Activated CD8-positive, alpha-beta T cell treated with anti-CD3 and anti-CD28 coated beads for 36 hours (primary cell): ENCODE measurements around the gene HPD. TPM values are rescaled to one million over a fixed set of nuclear protein-coding genes. Genes with fewer than 3 reads are reported as not detected.
"Not testable (repeated sequence)": the region's sequence is repeated elsewhere in the genome, so short reads cannot be mapped to it uniquely, and the experiment has no call there.

Source experiments
- ATAC-seq: fragments of 200-7000 bp; cut with Tn5 transposase; one replicate; pipeline ENCODE4 v1.10.0; 2021; ENCODE audit warnings: mild to moderate bottlenecking, moderate library complexity
- CTCF ChIA-PET: fragments of 350-600 bp; sonication (Branson Sonifier 250); formaldehyde crosslinking; loops from one replicate; lab custom pipeline; 2021; ENCODE audit warnings: antibody characterized with exemption; lab: Charles Lee
- POLR2A ChIA-PET: fragments of 350-600 bp; sonication (Branson Sonifier 250); formaldehyde crosslinking; loops from one replicate; lab custom pipeline; 2021; ENCODE audit warnings: antibody characterized with exemption; lab: Charles Lee
- DNase-seq: peaks from one replicate; pipeline ENCODE4 v3.0.0-alpha.2; 2020
- H3K27ac Mint-ChIP-seq: one replicate; pipeline ENCODE4 v1.8.0; 2021; ENCODE audit warnings: mild to moderate bottlenecking, mixed read lengths
- H3K27me3 Mint-ChIP-seq: one replicate; pipeline ENCODE4 v1.8.0; 2021; ENCODE audit warnings: mixed read lengths
- H3K36me3 Mint-ChIP-seq: one replicate; pipeline ENCODE4 v1.8.0; 2021; ENCODE audit warnings: low read depth, mixed read lengths
- H3K4me1 Mint-ChIP-seq: one replicate; pipeline ENCODE4 v1.8.0; 2021; ENCODE audit warnings: low read depth, mixed read lengths
- H3K4me3 Mint-ChIP-seq: one replicate; pipeline ENCODE4 v1.8.0; 2021; ENCODE audit warnings: mild to moderate bottlenecking, moderate library complexity, mixed read lengths
- H3K9me3 Mint-ChIP-seq: one replicate; pipeline ENCODE4 v1.8.0; 2021; ENCODE audit warnings: mixed read lengths
- intact Hi-C: fragments of 100-400 bp; cut with micrococcal nuclease; formaldehyde crosslinking; loops from one replicate; pipeline ENCODE4 v1.10.0; 2022
- total RNA-seq, 2 experiments: library from RNA; stranded (reverse); gene quantifications; one replicate each; pipeline ENCODE4 v1.2.3, GENCODE V29; 2021
- TF ChIP-seq, protein P1 (sequence below): fragments of 200-600 bp; IDR thresholded peaks from one replicate; pipeline ENCODE4 v1.8.0; 2022; ENCODE audit warnings: antibody characterized with exemption, mild to moderate bottlenecking

The HPD gene
- total RNA-seq, 2 experiments from 2014 or later, result not detected

DNA sequence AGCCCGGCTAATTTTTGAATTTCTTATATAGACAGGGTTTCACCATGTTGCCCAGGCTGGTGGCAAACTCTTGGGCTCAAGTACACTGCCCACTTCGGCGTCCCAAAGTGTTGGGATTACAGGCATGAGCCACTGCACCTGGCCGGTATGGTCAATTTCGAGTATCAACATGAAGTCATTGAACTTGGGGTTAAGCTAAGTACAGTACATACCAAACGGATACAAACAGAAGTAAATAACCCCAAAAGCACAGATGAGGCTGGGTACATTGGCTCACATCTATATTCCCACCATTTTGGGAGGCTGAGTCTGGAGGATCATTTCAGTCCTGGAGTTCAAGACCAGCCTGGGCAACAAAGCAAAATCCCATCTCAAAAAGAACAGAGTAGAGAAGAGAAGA lies 16.9 kb upstream of the HPD start:
- Mint-ChIP-seq H3K27ac (no peak overlapping the region), H3K36me3 (no peaks in the 10 kb centered on the region), H3K4me1 (peaks cover 3% of the 10 kb centered on the region), H3K4me3 (no peak overlapping the region), H3K27me3 (no peaks in the 10 kb centered on the region), H3K9me3 (no peaks in the 10 kb centered on the region)
- ATAC-seq (no peak), DNase-seq (no peak)
- ChIA-PET POLR2A (no interaction called here), CTCF (interaction anchor here (1.0 kb wide), 1 partner anchor 43 kb away, joined by 3 read pairs; the partner anchor contains the start of gene CFAP251)
- intact Hi-C loops, result no loop called here
- TF ChIP-seq, protein P1, sequence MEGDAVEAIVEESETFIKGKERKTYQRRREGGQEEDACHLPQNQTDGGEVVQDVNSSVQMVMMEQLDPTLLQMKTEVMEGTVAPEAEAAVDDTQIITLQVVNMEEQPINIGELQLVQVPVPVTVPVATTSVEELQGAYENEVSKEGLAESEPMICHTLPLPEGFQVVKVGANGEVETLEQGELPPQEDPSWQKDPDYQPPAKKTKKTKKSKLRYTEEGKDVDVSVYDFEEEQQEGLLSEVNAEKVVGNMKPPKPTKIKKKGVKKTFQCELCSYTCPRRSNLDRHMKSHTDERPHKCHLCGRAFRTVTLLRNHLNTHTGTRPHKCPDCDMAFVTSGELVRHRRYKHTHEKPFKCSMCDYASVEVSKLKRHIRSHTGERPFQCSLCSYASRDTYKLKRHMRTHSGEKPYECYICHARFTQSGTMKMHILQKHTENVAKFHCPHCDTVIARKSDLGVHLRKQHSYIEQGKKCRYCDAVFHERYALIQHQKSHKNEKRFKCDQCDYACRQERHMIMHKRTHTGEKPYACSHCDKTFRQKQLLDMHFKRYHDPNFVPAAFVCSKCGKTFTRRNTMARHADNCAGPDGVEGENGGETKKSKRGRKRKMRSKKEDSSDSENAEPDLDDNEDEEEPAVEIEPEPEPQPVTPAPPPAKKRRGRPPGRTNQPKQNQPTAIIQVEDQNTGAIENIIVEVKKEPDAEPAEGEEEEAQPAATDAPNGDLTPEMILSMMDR, result no peak

DNA sequence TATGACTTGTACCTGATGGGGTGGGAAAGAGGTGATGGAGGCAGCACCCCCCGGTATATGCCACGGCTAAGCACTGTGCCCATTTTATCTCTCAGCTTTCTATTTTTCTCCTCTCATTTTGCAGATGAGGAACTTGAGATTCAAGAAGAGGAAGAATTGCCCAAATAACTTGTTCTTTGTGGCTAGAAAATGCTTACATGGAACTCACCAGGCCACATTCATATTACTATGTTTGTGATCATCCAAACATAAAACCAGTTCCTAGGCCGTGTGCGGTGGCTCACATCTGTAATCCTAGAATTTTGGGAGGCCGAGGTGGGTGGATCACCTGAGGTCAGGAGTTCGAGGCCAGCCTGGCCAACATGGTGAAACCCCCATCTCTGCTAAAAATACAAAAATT lies 15.4 kb upstream of the HPD start:
- TF ChIP-seq, protein P1, result no peak
- ChIA-PET POLR2A (no interaction called here), CTCF (interaction anchor here (1.5 kb wide), 1 partner anchor 14 kb away, joined by 8 read pairs; the partner anchor contains the start of gene PSMD9)
- H3K4me1 Mint-ChIP-seq, result peaks cover 3% of the 10 kb centered on the region
- intact Hi-C loops, result no loop called here
- H3K9me3 Mint-ChIP-seq, result no peaks in the 10 kb centered on the region
- no peaks in the 10 kb centered on the region for H3K27me3 Mint-ChIP-seq
- DNase-seq (no peak), ATAC-seq (no peak)
- H3K36me3 Mint-ChIP-seq, result no peaks in the 10 kb centered on the region
- H3K4me3 Mint-ChIP-seq, result no peak overlapping the region
- H3K27ac Mint-ChIP-seq, result no peak overlapping the region

DNA sequence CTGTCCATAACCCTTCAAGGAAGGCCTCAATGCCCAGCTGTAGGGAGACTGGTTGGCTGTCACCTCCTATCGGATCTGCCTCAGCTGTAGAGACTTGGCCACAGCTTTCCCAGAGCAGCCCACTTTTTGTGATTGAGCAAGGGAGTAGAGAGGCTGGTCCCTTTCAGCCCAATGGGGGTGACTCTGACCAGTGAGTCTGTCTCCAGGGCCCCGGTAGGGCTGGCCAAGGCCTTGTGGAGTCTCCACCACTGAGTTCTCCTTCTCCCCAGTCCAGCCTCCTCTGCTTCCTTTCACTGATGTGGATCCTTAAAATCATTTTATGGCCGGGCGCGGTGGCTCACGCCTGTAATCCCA lies 14.5 kb upstream of the HPD start:
- Mint-ChIP-seq H3K36me3 (no peaks in the 10 kb centered on the region), H3K27ac (no peak overlapping the region), H3K4me1 (peaks cover 3% of the 10 kb centered on the region), H3K4me3 (no peak overlapping the region), H3K27me3 (no peaks in the 10 kb centered on the region), H3K9me3 (no peaks in the 10 kb centered on the region)
- ATAC-seq (no peak), DNase-seq (no peak)
- ChIA-PET POLR2A (no interaction called here), CTCF (interaction anchor here (1.5 kb wide), 1 partner anchor 15 kb away, joined by 8 read pairs; the partner anchor contains the start of gene PSMD9)
- intact Hi-C loops, result no loop called here
- TF ChIP-seq, protein P1, result no peak

DNA sequence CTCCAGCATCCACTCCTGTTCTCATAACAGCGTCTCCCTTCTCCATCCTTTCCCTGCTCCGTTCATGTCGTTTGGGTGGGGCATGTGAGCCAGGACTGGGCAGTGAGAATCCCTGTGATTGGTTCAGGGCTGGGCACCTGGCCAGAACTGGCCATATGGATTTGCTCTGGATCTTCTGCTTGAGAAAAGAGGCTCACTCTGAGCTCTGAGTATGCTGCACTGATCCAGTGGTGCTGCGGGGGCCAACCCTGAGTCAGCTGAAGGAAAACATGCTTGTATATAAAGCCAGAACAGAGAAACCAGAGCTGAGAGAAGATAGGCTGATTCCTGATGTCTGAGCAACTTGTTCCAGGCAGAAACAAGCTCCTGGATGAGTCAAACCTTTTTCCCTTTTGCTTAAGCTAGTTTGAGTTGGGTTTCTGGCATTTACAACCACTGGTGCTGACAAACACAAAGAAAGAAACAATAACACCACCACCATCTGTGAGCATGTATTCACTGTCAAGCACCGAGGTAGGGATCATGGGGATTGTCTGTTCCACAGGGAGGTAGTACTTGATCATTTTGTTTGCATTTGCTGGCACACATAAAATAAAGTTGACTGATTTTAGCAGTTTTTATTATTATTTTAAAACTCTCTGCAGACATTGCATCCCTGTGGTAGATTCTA lies 14.0 kb upstream of the HPD start:
- DNase-seq (no peak), ATAC-seq (peak; percentile 20)
- intact Hi-C loops, result no loop called here
- Mint-ChIP-seq H3K9me3 (no peaks in the 10 kb centered on the region), H3K36me3 (no peaks in the 10 kb centered on the region), H3K27me3 (no peaks in the 10 kb centered on the region), H3K4me3 (no peak overlapping the region), H3K27ac (no peak overlapping the region), H3K4me1 (peaks cover 3% of the 10 kb centered on the region)
- POLR2A ChIA-PET, result no interaction called here
- CTCF ChIA-PET, result interaction anchor here (1.5 kb wide), 1 partner anchor 15 kb away, joined by 8 read pairs; the partner anchor contains the start of gene PSMD9
- TF ChIP-seq, protein P1, result no peak

GRCh38 chr12:121871467-121871866 lies 12.8 kb upstream of the HPD start:
- Mint-ChIP-seq H3K36me3 (no peaks in the 10 kb centered on the region), H3K9me3 (no peaks in the 10 kb centered on the region), H3K4me3 (no peak overlapping the region), H3K27me3 (no peaks in the 10 kb centered on the region), H3K4me1 (peaks cover 3% of the 10 kb centered on the region), H3K27ac (no peak overlapping the region)
- POLR2A ChIA-PET, result no interaction called here
- TF ChIP-seq, protein P1, result no peak
- CTCF ChIA-PET, result interaction anchor here (1.6 kb wide), 1 partner anchor 77 kb away, joined by 5 read pairs; no protein-coding TSS in a partner anchor
- no peak for DNase-seq
- ATAC-seq, result no peak
- intact Hi-C loops, result no loop called here

- H3K9me3 Mint-ChIP-seq, intact Hi-C loops, H3K4me3 Mint-ChIP-seq, DNase-seq, ATAC-seq, H3K27ac Mint-ChIP-seq, H3K27me3 Mint-ChIP-seq, H3K4me1 Mint-ChIP-seq, H3K36me3 Mint-ChIP-seq: not testable (repeated sequence)
- ChIA-PET POLR2A (interaction anchor here (0.9 kb wide), 1 partner anchor 75 kb away, joined by 3 read pairs; no protein-coding TSS in a partner anchor), CTCF (interaction anchor here (1.5 kb wide), 1 partner anchor 11 kb away, joined by 3 read pairs; no protein-coding TSS in a partner anchor)
These were observed 10.6 kb upstream of the HPD start for GRCh38 chr12:121869229-121869628.
